CD8-positive, alpha-beta memory T cell (primary cell): ENCODE data around the gene MCF2L. TPM values are rescaled to one million over a fixed set of nuclear protein-coding genes. Genes with fewer than 3 reads are reported as not detected.

Source experiments
- CTCF ChIA-PET: fragments of 350-600 bp; sonication (Branson Sonifier 250); formaldehyde crosslinking; loops from one replicate; lab custom pipeline; 2021; ENCODE audit warnings: antibody characterized with exemption; lab: Charles Lee
- POLR2A ChIA-PET: fragments of 350-600 bp; sonication (Branson Sonifier 250); formaldehyde crosslinking; loops from one replicate; lab custom pipeline; 2021; ENCODE audit warnings: antibody characterized with exemption; lab: Charles Lee
- DNase-seq, 5 donors: peaks; one replicate each; pipeline versions ENCODE4 v3.0.0 to v3.0.0-alpha.2; 2020 to 2022; ENCODE audit warnings: mixed read lengths in 1 of 5
- H3K27ac ChIP-seq: one replicate; pipeline ENCODE4 v1.7.0; 2013; ENCODE audit warnings: low read depth, mild to moderate bottlenecking, low read length, moderate library complexity
- H3K27me3 ChIP-seq: 2 replicates; pipeline ENCODE4 v1.7.0; 2013; ENCODE audit warnings: low read length, mild to moderate bottlenecking; ENCODE audit not compliant: insufficient read depth, poor library complexity, severe bottlenecking
- H3K36me3 ChIP-seq: 2 replicates; pipeline ENCODE4 v1.7.0; 2013; ENCODE audit warnings: mild to moderate bottlenecking, low read length, moderate library complexity; ENCODE audit not compliant: insufficient read depth
- H3K4me1 ChIP-seq: 2 replicates; pipeline ENCODE4 v1.7.0; 2013; ENCODE audit warnings: mild to moderate bottlenecking, low read length, moderate library complexity; ENCODE audit not compliant: insufficient read depth
- H3K4me3 ChIP-seq: 2 replicates; pipeline ENCODE4 v1.7.0; 2013; ENCODE audit warnings: mild to moderate bottlenecking, low read length
- H3K9me3 ChIP-seq: 2 replicates; pipeline ENCODE4 v1.7.0; 2013; ENCODE audit warnings: mild to moderate bottlenecking, low read length
- H3K27ac Mint-ChIP-seq, 8 donors: one replicate each; pipeline ENCODE4 v1.8.0; 2020 to 2021; ENCODE audit warnings: mixed read lengths in 8 of 8, mild to moderate bottlenecking in 6 of 8, inconsistent platforms in 3 of 8, moderate library complexity in 3 of 8
- H3K27me3 Mint-ChIP-seq, 2 donors: one replicate each; pipeline ENCODE4 v1.8.0; 2020 to 2021; ENCODE audit warnings: mixed read lengths in 2 of 2, mild to moderate bottlenecking in 1 of 2, moderate library complexity in 1 of 2
- H3K36me3 Mint-ChIP-seq, 3 donors: one replicate each; pipeline ENCODE4 v1.8.0; 2020 to 2021; ENCODE audit warnings: mixed read lengths in 3 of 3, inconsistent platforms in 1 of 3, mild to moderate bottlenecking in 1 of 3
- H3K4me1 Mint-ChIP-seq, 3 donors: one replicate each; pipeline ENCODE4 v1.8.0; 2020 to 2021; ENCODE audit warnings: mixed read lengths in 3 of 3, inconsistent platforms in 1 of 3, mild to moderate bottlenecking in 1 of 3
- H3K4me3 Mint-ChIP-seq, 7 donors: one replicate each; pipeline ENCODE4 v1.8.0; 2020 to 2021; ENCODE audit warnings: mixed read lengths in 7 of 7, mild to moderate bottlenecking in 6 of 7, moderate library complexity in 4 of 7, inconsistent platforms in 2 of 7
- H3K9me3 Mint-ChIP-seq, 5 donors: one replicate each; pipeline ENCODE4 v1.8.0; 2020 to 2022; ENCODE audit warnings: mixed read lengths in 5 of 5, mild to moderate bottlenecking in 3 of 5, moderate library complexity in 2 of 5, inconsistent platforms in 1 of 5
- polyA plus RNA-seq: library from polyadenylated mRNA; unstranded; fragments of 300-500 nt; fragmentation: Illumina TruSeq; gene quantifications from one replicate; pipeline ENCODE4 v1.2.3, GENCODE V29; 2021
- total RNA-seq, 2 experiments: library from RNA; stranded (reverse); gene quantifications; one replicate each; pipeline ENCODE4 v1.2.3, GENCODE V29; 2021

The MCF2L gene
- total and polyA plus RNA-seq, 3 experiments from 2014 or later = 2.5 to 9.6 (median 9.1) TPM

DNA sequence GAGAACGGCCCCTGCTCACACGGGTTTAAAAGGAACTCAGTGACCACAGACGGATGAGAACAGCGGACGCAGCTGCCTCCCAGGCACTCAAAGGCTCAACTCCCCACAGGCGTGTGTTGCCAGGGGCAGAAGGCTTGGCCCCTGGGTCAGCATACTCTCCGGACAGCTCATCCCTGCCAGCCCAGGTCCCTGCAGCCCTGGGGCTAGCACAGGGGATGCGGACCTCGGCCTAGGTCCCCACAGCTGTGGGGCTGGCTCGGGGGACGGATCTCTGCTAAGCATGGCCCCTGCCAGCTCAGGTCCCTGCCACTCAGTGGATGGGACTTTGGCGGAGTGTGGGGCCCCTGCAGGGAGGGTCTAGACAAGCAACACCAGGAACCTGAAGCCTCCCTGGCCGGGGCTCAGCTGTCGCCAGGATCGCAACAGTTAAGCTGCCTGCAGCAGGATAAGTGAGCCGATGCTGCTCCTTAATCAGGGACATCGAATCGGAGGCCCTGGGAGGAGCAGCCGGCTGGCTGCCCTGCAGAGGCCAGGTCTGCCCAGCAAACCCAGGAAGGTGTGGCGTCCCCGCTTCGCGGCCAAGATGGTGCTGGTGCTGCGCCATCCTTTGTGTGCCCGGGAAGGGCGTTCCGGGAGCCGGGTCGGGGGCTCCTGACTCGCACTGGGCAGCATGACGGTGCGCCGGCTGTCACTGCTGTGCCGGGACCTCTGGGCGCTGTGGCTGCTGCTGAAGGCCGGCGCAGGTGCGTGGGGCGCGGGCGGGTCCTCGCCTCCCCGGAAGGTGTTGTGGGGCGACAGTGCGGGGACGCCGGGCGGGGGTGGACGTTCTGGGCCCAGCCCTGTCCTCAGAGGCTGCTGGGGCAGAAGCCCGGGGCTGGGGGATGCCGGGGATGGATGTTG, 32.5 kb downstream of the MCF2L start:
- no peaks in the 10 kb centered on the region for H3K9me3 ChIP-seq
- peak in 1 of 5 donors; percentile 3 for DNase-seq
- no peak overlapping the region for H3K27ac ChIP-seq
- H3K27ac Mint-ChIP-seq = no peak overlapping the region
- H3K36me3 ChIP-seq = no peaks in the 10 kb centered on the region
- H3K4me1 Mint-ChIP-seq = peaks cover 7 to 50% (median 21%) of the 10 kb centered on the region in 3 donors
- H3K4me3 Mint-ChIP-seq = no peak overlapping the region
- H3K27me3 Mint-ChIP-seq = peaks cover 0 to 5% of the 10 kb centered on the region in 2 donors
- ChIA-PET POLR2A (no interaction called here), CTCF (no interaction called here)
- H3K36me3 Mint-ChIP-seq = peaks cover 0 to 5% (median 1%) of the 10 kb centered on the region in 3 donors
- peaks cover 0 to 13% (median 4%) of the 10 kb centered on the region in 5 donors for H3K9me3 Mint-ChIP-seq
- H3K4me1 ChIP-seq = peaks cover 8% of the 10 kb centered on the region
- no peak overlapping the region for H3K4me3 ChIP-seq
- no peaks in the 10 kb centered on the region for H3K27me3 ChIP-seq

DNA sequence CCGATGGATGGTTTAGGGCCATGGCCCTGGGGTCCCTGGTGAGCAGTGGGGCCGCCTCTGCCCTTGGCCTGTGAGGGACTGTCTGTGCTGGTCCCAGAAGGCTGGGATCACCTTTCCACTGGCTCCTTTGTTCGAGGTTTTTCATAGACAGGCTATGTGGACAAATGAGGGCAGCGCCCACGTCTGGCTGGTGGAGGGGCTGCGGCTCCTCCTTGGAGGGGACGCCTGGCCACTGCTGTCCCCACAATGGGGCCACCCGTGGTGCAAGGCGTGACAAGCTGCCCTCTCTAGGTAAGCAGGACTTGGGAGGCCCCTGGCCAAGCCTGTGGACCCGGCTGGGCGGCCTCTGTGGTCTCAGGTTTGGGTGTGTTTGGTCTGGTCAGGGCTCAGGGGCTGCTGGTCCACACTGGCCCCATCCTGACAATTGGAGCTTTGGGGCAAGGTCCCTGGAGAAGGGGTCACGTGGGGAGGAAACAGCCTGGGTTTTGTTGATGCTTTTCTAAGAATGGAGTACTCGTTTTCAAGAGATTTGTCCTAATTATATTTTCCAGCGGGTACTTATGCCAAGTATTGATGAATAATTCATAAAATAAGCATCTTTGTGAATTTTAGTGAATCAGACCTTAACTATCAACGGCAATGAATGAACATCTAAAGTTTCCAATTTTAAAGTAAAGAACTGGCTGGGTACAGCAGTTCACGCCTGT, 33.3 kb downstream of the MCF2L start:
- no peak overlapping the region for H3K27ac Mint-ChIP-seq
- H3K9me3 ChIP-seq = no peaks in the 10 kb centered on the region
- DNase-seq = no peak
- H3K4me1 Mint-ChIP-seq = peaks cover 11 to 56% (median 21%) of the 10 kb centered on the region in 3 donors
- ChIA-PET POLR2A (no interaction called here), CTCF (no interaction called here)
- H3K27me3 Mint-ChIP-seq = peaks cover 0 to 5% of the 10 kb centered on the region in 2 donors
- H3K9me3 Mint-ChIP-seq = peaks cover 0 to 13% (median 4%) of the 10 kb centered on the region in 5 donors
- H3K27ac ChIP-seq = no peak overlapping the region
- H3K4me3 Mint-ChIP-seq = no peak overlapping the region
- peaks cover 0 to 5% (median 1%) of the 10 kb centered on the region in 3 donors for H3K36me3 Mint-ChIP-seq
- H3K36me3 ChIP-seq = no peaks in the 10 kb centered on the region
- H3K4me1 ChIP-seq = peaks cover 13% of the 10 kb centered on the region
- H3K4me3 ChIP-seq = no peak overlapping the region
- H3K27me3 ChIP-seq = no peaks in the 10 kb centered on the region

DNA sequence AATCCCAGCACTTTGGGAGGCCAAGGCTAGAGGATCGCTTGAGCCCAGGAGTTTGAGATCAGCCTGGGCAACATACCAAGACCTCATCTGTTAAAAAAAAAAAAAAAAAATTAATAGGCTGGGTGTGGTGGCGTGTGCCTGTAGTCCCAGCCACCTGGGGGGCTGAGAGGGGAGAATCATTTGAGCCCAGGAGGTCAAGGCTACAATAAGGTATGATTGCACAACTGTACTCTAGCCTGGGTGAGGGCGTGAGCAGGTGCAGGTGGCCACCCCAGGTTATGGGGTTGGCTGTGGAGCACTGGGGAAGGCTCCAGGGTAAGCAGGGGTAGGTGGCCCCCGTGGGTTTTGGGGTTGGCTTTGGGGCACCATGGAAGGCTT, 33.9 kb downstream of the MCF2L start:
- Mint-ChIP-seq H3K4me1 (peaks cover 11 to 59% (median 20%) of the 10 kb centered on the region in 3 donors), H3K9me3 (peaks cover 0 to 13% (median 4%) of the 10 kb centered on the region in 5 donors), H3K4me3 (no peak overlapping the region), H3K27ac (no peak overlapping the region), H3K27me3 (peaks cover 0 to 5% of the 10 kb centered on the region in 2 donors), H3K36me3 (peaks cover 0 to 5% (median 1%) of the 10 kb centered on the region in 3 donors)
- Histone ChIP-seq H3K36me3 (no peaks in the 10 kb centered on the region), H3K27ac (no peak overlapping the region), H3K4me1 (peaks cover 13% of the 10 kb centered on the region), H3K9me3 (no peaks in the 10 kb centered on the region), H3K4me3 (no peak overlapping the region), H3K27me3 (no peaks in the 10 kb centered on the region)
- no peak for DNase-seq
- POLR2A ChIA-PET = no interaction called here
- CTCF ChIA-PET = no interaction called here

DNA sequence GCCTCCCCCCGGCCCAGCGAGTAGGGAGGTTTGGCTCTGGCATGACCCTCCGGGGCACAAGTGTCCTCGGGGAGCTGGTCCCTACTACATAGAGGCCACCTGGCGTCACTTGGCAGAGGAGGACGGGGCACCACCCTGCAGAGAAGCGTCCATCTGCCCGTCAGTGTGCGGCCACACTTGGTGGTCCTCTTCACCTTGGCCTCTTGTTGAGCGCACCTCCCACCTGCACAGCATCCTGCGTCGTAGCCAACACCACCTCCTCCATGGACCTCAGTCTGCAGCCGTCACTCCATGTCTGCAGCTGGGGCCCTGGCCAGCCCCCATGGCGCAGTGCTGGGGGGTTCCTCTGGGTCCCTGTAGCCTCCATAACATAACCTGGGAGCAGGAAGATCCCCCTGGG, 35.1 kb downstream of the MCF2L start:
- Histone ChIP-seq H3K27ac (no peak overlapping the region), H3K36me3 (no peaks in the 10 kb centered on the region), H3K27me3 (no peaks in the 10 kb centered on the region), H3K9me3 (no peaks in the 10 kb centered on the region), H3K4me1 (peaks cover 13% of the 10 kb centered on the region), H3K4me3 (no peak overlapping the region)
- H3K4me3 Mint-ChIP-seq = peak overlapping the region in 1 of 7 donors; percentile 61
- ChIA-PET POLR2A (no interaction called here), CTCF (no interaction called here)
- H3K4me1 Mint-ChIP-seq = peaks cover 11 to 54% (median 16%) of the 10 kb centered on the region in 3 donors
- H3K27me3 Mint-ChIP-seq = peaks cover 0 to 5% of the 10 kb centered on the region in 2 donors
- no peak for DNase-seq
- peaks cover 0 to 1% (median 0%) of the 10 kb centered on the region in 3 donors for H3K36me3 Mint-ChIP-seq
- peaks cover 0 to 13% (median 4%) of the 10 kb centered on the region in 5 donors for H3K9me3 Mint-ChIP-seq
- H3K27ac Mint-ChIP-seq = no peak overlapping the region

DNA sequence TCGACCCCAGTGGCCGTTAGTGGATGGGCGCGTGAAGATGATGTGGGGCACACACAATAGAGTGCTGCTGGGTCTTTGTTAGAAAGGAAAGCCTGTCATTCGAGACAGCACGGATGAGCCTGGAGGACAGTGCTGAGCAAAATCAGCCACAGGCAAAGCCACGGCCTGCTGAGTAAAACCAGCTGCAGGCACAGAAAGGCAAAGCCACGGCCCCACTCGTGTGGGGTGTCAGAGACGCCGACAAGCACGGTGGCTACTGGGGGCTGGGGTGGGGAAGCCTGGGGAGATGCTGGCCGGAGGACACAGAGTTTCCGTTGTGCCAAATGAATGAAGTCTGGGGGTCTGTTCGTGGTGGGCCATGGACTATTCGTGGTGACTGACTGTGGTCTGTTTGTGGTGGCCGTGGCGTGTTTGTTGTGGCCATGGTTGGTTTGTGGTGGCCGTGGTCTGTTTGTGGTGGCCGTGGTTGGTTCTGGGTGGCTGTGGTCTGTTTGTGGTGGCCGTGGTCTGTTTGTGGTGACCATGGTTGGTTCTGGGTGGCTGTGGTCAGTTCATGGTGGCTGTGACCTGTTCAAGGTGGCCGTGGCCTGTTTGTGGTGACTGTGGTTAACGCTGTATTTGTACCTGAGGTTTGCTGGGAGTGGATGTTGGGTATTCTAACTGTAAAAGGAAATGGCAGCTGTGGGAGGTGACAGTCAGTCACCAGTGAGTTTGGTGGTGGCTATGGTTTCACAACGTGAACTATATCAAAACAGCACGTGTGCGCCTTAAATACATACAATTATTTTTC, 36.3 kb downstream of the MCF2L start:
- Histone ChIP-seq H3K4me1 (peaks cover 13% of the 10 kb centered on the region), H3K36me3 (no peaks in the 10 kb centered on the region), H3K4me3 (no peak overlapping the region), H3K27ac (no peak overlapping the region), H3K27me3 (no peaks in the 10 kb centered on the region), H3K9me3 (no peaks in the 10 kb centered on the region)
- H3K9me3 Mint-ChIP-seq = peaks cover 0 to 13% (median 4%) of the 10 kb centered on the region in 5 donors
- DNase-seq = peak in 2 of 5 donors; percentile 11 to 34
- POLR2A ChIA-PET = no interaction called here
- CTCF ChIA-PET = no interaction called here
- H3K4me3 Mint-ChIP-seq = peak overlapping the region; percentile 26 to 87 (median 58)
- peaks cover 11 to 45% (median 14%) of the 10 kb centered on the region in 3 donors for H3K4me1 Mint-ChIP-seq
- peak overlapping the region; percentile 70 to 96 (median 88) for H3K27ac Mint-ChIP-seq
- H3K27me3 Mint-ChIP-seq = peaks cover 0 to 5% of the 10 kb centered on the region in 2 donors
- peaks cover 0 to 1% (median 0%) of the 10 kb centered on the region in 3 donors for H3K36me3 Mint-ChIP-seq

DNA sequence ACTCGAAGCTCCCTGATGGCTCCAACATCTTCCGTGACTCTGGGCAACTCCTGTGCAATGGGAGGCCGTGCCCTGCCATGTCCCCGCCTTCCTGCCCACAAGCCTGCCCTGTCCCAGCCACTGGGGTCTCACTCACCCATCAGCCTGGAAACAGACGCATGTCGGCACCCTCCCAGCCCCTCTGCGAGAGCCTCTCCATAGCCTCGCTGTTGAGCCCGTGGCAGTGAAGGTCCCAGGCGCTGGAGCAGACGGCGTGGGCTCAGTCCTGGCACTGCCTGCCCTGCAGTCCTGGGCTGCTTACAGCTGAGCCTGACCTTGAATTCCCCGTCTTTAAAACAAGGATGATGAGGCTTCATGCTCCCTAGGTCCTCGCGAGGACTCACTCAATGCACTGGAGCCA, 37.0 kb downstream of the MCF2L start:
- H3K4me1 Mint-ChIP-seq = peaks cover 11 to 38% (median 13%) of the 10 kb centered on the region in 3 donors
- CTCF ChIA-PET = no interaction called here

DNA sequence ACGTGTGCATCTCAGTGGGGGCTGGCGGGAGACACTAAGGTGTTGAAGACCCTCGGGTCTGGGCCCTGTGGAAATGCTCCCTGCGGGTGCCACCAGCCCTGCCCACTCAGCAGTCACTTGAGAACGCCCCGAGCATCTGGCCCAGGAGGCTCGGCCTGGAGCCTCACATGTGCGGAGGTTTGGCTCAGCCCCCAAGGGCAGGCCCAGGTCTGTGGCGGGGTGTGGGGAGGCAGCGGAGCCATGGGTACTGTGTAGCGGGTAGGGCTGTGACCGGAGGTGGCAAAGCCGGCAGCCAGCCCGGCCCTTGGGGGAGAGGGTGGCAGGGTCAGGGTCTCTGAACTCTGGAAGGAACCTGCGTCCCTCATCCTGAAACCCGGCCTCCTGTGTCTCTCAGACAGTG, 37.6 kb downstream of the MCF2L start:
- Mint-ChIP-seq H3K27me3 (peaks cover 0 to 5% of the 10 kb centered on the region in 2 donors), H3K9me3 (peaks cover 0 to 13% (median 4%) of the 10 kb centered on the region in 5 donors), H3K36me3 (peaks cover 0 to 5% (median 0%) of the 10 kb centered on the region in 3 donors), H3K4me1 (peaks cover 12 to 36% (median 13%) of the 10 kb centered on the region in 3 donors), H3K27ac (peak overlapping the region in 1 of 8 donors; percentile 43), H3K4me3 (no peak overlapping the region)
- H3K4me1 ChIP-seq = peaks cover 13% of the 10 kb centered on the region
- POLR2A ChIA-PET = no interaction called here
- no peaks in the 10 kb centered on the region for H3K27me3 ChIP-seq
- no peaks in the 10 kb centered on the region for H3K9me3 ChIP-seq
- H3K27ac ChIP-seq = no peak overlapping the region
- no peaks in the 10 kb centered on the region for H3K36me3 ChIP-seq
- no peak for DNase-seq
- H3K4me3 ChIP-seq = no peak overlapping the region
- CTCF ChIA-PET = no interaction called here

More for the DNA sequence above, 37.0 kb downstream of the MCF2L start:
- Mint-ChIP-seq H3K27ac (peak overlapping the region in 3 of 8 donors; percentile 39 to 82 (median 58)), H3K9me3 (peaks cover 0 to 13% (median 4%) of the 10 kb centered on the region in 5 donors), H3K27me3 (peaks cover 0 to 5% of the 10 kb centered on the region in 2 donors), H3K36me3 (peaks cover 0 to 1% (median 0%) of the 10 kb centered on the region in 3 donors), H3K4me3 (no peak overlapping the region)
- Histone ChIP-seq H3K36me3 (no peaks in the 10 kb centered on the region), H3K4me3 (no peak overlapping the region), H3K27me3 (no peaks in the 10 kb centered on the region), H3K27ac (no peak overlapping the region), H3K9me3 (no peaks in the 10 kb centered on the region), H3K4me1 (peaks cover 13% of the 10 kb centered on the region)
- POLR2A ChIA-PET = no interaction called here
- DNase-seq = no peak
